ENCODE results near the gene SKAP1.
A peak's percentile ranks its signal among the peaks of the same experiment; 100 is the strongest.

SKAP1 gene

DNA sequence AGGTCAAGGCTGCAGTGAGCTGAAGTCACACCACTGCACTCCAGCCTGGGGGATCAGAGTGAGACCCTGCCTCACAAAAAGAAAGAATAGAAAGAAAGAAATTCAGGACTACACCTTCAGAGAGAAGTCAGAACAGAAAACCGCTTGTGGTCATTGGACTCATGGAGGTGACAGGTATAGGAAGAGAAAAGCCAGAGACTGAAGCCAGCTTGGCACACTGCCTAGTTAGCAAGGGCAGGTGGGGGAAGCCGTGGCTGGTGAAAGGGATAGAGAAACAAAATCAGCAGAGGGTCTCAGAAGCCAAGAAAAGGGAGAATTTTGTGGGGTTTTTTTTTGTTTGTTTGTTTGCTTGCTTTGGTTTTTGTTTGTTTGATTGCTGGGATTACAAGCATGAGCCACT, 32.9 kb upstream of the SKAP1 start:
- DNase-seq: peak; percentile 10
- H3K4me1 ChIP-seq: no peaks in the 10 kb centered on the region
- H3K4me3 ChIP-seq (ENCODE audit: low read depth, low read length): no peak overlapping the region
- TF ChIP-seq, protein P1, sequence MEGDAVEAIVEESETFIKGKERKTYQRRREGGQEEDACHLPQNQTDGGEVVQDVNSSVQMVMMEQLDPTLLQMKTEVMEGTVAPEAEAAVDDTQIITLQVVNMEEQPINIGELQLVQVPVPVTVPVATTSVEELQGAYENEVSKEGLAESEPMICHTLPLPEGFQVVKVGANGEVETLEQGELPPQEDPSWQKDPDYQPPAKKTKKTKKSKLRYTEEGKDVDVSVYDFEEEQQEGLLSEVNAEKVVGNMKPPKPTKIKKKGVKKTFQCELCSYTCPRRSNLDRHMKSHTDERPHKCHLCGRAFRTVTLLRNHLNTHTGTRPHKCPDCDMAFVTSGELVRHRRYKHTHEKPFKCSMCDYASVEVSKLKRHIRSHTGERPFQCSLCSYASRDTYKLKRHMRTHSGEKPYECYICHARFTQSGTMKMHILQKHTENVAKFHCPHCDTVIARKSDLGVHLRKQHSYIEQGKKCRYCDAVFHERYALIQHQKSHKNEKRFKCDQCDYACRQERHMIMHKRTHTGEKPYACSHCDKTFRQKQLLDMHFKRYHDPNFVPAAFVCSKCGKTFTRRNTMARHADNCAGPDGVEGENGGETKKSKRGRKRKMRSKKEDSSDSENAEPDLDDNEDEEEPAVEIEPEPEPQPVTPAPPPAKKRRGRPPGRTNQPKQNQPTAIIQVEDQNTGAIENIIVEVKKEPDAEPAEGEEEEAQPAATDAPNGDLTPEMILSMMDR (IDR thresholded peaks at IDR 0.05; ENCODE audit: low read depth, low read length): no peak
- peaks cover 75% of the 10 kb centered on the region for H3K27me3 ChIP-seq
- H3K36me3 ChIP-seq: no peaks in the 10 kb centered on the region
- H3K9me3 ChIP-seq: no peaks in the 10 kb centered on the region; the same call in 1 of the 2 replicates

DNA sequence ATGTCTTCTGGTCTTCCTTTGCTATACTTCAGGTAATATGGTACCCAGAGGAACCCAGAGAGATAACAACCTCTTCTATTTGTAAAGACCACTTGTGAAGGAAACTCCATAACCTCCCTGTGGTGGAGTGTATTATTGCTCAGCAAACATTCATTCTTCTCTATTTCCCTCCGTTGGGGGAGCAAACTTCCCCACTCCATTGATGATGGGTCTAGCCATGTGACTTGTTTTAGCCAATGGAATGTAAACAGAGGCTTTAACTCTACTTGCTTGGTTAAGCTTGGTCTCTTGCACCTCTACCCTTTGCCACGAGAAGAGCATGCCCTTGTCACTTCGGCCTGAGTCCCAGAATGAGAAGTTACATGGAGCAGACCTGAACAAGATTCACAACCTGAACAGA, 30.0 kb upstream of the SKAP1 start:
- Histone ChIP-seq H3K27me3 (peaks cover 64% of the 10 kb centered on the region), H3K4me3 (ENCODE audit: low read depth, low read length) (no peak overlapping the region), H3K36me3 (no peaks in the 10 kb centered on the region), H3K4me1 (no peaks in the 10 kb centered on the region), H3K9me3 (no peaks in the 10 kb centered on the region; the same call in 1 of the 2 replicates)
- DNase-seq: no peak
- TF ChIP-seq, protein P1 (IDR thresholded peaks at IDR 0.05; ENCODE audit: low read depth, low read length): no peak

DNA sequence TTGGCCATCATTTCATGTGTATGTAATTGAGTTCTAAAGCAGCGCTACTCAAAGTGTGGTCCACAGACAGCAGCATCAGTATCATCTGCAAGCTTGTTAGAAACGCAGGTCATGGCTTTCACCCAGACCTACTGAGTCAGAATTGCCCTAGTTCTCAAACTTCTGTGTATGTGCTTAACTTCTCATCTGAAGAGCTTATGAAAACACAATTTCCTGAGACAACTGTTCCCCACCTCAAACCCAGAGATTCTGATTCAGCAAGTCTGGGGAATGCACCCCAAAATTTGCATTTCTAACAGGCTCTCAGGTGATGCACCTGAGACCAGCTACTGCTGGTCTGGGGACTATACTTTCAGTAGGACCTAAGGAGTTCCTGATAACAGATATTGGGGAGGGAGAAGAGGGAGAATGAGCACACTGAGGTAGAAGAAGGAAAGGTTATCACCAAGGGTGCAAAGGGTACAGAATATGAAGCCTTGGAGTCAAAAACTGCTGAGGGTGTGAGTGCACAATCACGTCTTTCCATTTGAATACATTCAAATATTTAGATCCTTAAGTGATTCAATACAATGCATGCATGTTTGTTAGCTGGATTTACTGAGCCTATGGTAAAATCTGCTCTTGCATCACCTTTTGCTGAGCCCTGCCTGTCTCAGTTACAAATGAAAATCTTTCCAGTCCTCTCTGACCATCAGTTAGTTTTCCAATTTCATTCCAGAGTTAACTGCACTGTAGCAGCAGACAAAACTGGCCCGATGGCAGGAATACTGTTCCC, 29.2 kb upstream of the SKAP1 start:
- TF ChIP-seq, protein P1 (IDR thresholded peaks at IDR 0.05; ENCODE audit: low read depth, low read length): no peak
- Histone ChIP-seq H3K36me3 (no peaks in the 10 kb centered on the region), H3K4me1 (no peaks in the 10 kb centered on the region), H3K27me3 (peaks cover 56% of the 10 kb centered on the region), H3K4me3 (ENCODE audit: low read depth, low read length) (no peak overlapping the region), H3K9me3 (no peaks in the 10 kb centered on the region; the same call in 1 of the 2 replicates)
- no peak for DNase-seq

DNA sequence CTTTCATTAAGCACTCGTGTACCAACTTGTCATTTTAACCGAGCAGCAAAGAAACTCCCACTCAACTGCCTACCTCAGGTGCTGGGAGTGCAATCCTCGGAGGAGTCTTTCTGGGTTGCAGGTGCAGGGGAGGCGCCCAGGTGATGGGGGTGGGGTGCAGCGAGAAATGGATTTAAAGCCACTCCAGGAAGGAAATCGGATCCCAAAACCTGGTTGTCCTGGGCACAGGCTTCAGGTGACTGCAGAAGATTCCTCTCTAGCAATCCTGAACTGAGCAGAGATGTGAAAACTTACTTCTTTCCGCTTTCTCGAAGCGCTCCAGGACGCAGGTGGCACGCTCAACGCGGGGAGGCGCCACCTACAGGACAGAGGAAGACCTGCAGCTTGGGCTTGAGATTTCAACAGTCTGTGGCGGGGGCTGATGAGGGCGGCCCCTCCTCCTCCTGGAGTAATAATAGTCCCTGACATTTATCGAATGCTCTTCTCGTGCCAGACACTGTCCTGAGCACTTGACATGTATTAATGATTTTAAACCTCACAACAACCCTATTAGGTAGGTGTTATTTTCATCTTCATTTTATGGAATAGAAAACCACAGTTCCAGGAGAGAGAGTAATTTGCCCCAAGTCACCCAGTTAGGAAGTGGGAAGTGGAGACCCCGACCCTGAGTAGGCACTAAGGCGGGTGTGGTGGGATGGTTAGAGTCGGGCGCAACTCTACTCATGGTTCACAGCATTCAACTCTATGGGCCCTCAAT, 27.2 kb upstream of the SKAP1 start:
- Histone ChIP-seq H3K36me3 (no peaks in the 10 kb centered on the region), H3K9me3 (no peaks in the 10 kb centered on the region; the same call in 1 of the 2 replicates), H3K4me1 (no peaks in the 10 kb centered on the region), H3K27me3 (peaks cover 46% of the 10 kb centered on the region), H3K4me3 (ENCODE audit: low read depth, low read length) (no peak overlapping the region)
- TF ChIP-seq, protein P1 (IDR thresholded peaks at IDR 0.05; ENCODE audit: low read depth, low read length): peak; percentile 92
- peak; percentile 52 for DNase-seq

DNA sequence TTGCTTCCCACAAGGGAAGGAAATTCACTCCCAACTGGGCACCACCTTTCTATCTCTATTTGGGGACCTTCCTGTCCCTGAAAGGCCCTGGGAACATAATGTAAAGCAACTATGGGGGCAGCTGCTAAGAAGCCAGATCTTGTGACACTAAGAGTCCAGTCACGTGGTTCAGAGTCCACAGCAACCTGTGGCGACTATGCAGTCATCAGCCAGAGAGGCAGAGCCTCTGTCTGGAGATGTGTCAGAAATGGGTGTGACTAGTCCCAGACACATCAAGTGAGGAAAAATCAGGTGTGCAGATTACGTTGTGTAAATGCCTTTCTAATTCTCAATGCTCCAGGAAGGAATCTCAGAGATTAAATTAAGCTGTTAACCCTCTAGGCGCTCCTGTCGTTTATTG, 26.6 kb upstream of the SKAP1 start:
- H3K4me1 ChIP-seq: no peaks in the 10 kb centered on the region
- H3K9me3 ChIP-seq: no peaks in the 10 kb centered on the region; the same call in 1 of the 2 replicates
- no peaks in the 10 kb centered on the region for H3K36me3 ChIP-seq
- DNase-seq: no peak
- no peak overlapping the region for H3K4me3 ChIP-seq (ENCODE audit: low read depth, low read length)
- TF ChIP-seq, protein P1 (IDR thresholded peaks at IDR 0.05; ENCODE audit: low read depth, low read length): no peak
- H3K27me3 ChIP-seq: peaks cover 39% of the 10 kb centered on the region

DNA sequence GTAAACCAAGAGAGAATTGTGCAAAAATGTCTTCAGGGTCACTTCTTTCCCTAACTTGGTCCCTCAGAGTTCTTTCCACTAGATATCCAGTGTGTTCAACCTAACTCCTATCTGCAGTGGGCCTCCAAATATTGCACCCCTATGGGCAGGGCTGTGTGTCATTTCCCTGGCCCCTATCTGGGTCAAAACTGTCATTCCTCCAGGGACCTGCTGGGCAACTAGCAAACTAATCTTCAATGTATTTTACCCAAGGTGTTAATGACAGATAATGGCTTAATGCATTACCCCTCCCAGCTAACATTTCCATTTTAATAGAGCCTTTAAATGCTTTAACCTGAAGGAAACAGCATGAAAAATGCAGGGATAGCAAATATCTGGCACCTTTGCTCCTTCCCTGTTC, 25.8 kb upstream of the SKAP1 start:
- H3K36me3 ChIP-seq: no peaks in the 10 kb centered on the region
- H3K4me1 ChIP-seq: no peaks in the 10 kb centered on the region

More for the DNA sequence above, 25.8 kb upstream of the SKAP1 start:
- Histone ChIP-seq H3K4me3 (ENCODE audit: low read depth, low read length) (no peak overlapping the region), H3K9me3 (no peaks in the 10 kb centered on the region; the same call in 1 of the 2 replicates), H3K27me3 (peaks cover 36% of the 10 kb centered on the region)
- TF ChIP-seq, protein P1 (IDR thresholded peaks at IDR 0.05; ENCODE audit: low read depth, low read length): no peak
- no peak for DNase-seq

All from BE2C (cell line).